Stromal cell of bone marrow (primary cell): ENCODE measurements around the gene DDX52.

Experiments
- DNase-seq: peaks from one replicate; pipeline ENCODE4 v3.0.0-alpha.2; 2012; ENCODE audit warnings: low read depth

DDX52 gene

GRCh38 chr17:37576281-37576680, 67.0 kb downstream of the DDX52 start:
- DNase-seq: no peak

GRCh38 chr17:37574427-37574826, 68.8 kb downstream of the DDX52 start:
- DNase-seq: no peak

DNA sequence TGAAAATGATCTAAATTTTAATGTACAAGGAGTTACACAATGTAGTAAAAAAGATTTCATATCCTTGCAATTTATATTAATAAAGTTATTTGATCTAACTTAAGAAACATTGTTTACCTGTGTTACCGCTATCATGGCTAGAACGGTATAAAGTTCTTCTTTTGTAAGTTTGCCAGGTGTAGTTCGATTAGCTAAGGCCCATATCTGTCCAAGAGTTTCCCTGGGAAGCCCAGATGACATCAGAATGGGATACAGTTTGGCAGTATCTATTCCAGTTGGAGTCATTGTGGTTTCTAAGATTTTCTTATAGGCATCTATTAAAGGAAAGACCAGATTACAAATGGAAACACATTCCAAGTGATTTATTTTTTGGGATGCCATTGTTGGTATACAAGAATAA, 71.6 kb downstream of the DDX52 start:
- DNase-seq: no peak

- DNase-seq: no peak
These were observed 72.6 kb downstream of the DDX52 start for GRCh38 chr17:37570527-37571093.

- no peak for DNase-seq
These were observed 74.7 kb downstream of the DDX52 start for GRCh38 chr17:37568350-37569053.

- no peak for DNase-seq
These were observed 75.7 kb downstream of the DDX52 start for GRCh38 chr17:37567538-37567937.

DNA sequence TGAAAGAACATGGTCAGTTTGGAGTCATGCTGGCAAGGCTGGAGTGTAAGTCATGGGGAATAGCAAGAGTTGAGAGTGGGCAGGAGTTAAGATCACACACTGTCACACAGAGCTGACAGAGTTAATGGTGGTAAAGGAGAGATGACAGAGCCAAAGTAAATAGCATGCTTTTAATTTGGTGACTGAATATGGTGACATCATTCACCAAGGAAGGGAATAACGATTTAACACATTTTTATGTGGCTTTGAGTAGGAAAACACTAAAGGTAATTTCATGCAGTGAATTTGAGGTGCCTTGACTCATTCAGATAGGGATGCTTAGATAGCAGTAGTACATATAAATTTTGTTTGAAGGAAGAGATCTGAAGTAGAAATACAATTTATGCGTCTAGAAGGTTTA, 76.1 kb downstream of the DDX52 start:
- DNase-seq: no peak

- no peak for DNase-seq
These were observed 79.0 kb downstream of the DDX52 start for GRCh38 chr17:37564252-37564651.

- no peak for DNase-seq
These were observed 81.1 kb downstream of the DDX52 start for GRCh38 chr17:37562016-37562745.
